Smooth muscle cell (in vitro differentiated cells): ENCODE results near the gene RARRES1. TPM values are rescaled to one million over a fixed set of nuclear protein-coding genes. Genes with fewer than 3 reads are reported as not detected.

ENCODE experiments used
- DNase-seq: peaks from one replicate; lab custom pipeline; 2025; ENCODE audit not compliant: unreplicated experiment; lab: John Stamatoyannopoulos, UW
- H2AFZ ChIP-seq: fragments of 200-600 bp; sonication (generic); 2 replicates; pipeline ENCODE4 v1.6.0; 2016; ENCODE audit warnings: antibody characterized with exemption, low read depth, mild to moderate bottlenecking
- H3F3A ChIP-seq: fragments of 200-600 bp; sonication (generic); 2 replicates; pipeline ENCODE4 v1.6.0; 2017; ENCODE audit warnings: antibody characterized with exemption, low read depth
- H3K27ac ChIP-seq: fragments of 200-600 bp; sonication (generic); 2 replicates; pipeline ENCODE4 v1.5.1; 2016; ENCODE audit warnings: low read depth, mild to moderate bottlenecking
- H3K27me3 ChIP-seq: fragments of 200-600 bp; sonication (generic); 2 replicates; pipeline ENCODE4 v1.6.1; 2016; ENCODE audit warnings: low read depth, mild to moderate bottlenecking
- H3K36me3 ChIP-seq: fragments of 200-600 bp; sonication (generic); 2 replicates; pipeline ENCODE4 v1.5.1; 2016; ENCODE audit warnings: low read depth
- H3K4me1 ChIP-seq: fragments of 200-600 bp; sonication (generic); 2 replicates; pipeline ENCODE4 v1.5.1; 2016; ENCODE audit warnings: low read depth
- H3K4me2 ChIP-seq: fragments of 200-600 bp; sonication (generic); 2 replicates; pipeline ENCODE4 v1.6.0; 2016; ENCODE audit warnings: mild to moderate bottlenecking
- H3K4me3 ChIP-seq: fragments of 200-600 bp; sonication (generic); 2 replicates; pipeline ENCODE4 v1.5.1; 2016; ENCODE audit warnings: mild to moderate bottlenecking
- H3K79me2 ChIP-seq: fragments of 200-600 bp; sonication (generic); 2 replicates; pipeline ENCODE4 v1.6.0; 2016; ENCODE audit warnings: low read depth, mild to moderate bottlenecking
- H3K9ac ChIP-seq: fragments of 200-600 bp; sonication (generic); 2 replicates; pipeline ENCODE4 v1.6.0; 2016; ENCODE audit warnings: low read depth
- H3K9me3 ChIP-seq: fragments of 200-600 bp; sonication (generic); replicated peaks from 2 replicates; pipeline ENCODE4 v1.5.1; 2016; ENCODE audit warnings: low read depth
- H4K20me1 ChIP-seq: fragments of 200-600 bp; sonication (generic); 2 replicates; pipeline ENCODE4 v1.6.0; 2016; ENCODE audit warnings: low read depth
- WGBS: methylation state at CpG from one replicate; pipeline ENCODE4 v1.1.7; 2016; ENCODE audit warnings: low lambda C conversion rate; 5-methylcytosine and 5-hydroxymethylcytosine counted together
- polyA plus RNA-seq: library from polyadenylated mRNA; unstranded; fragments of >200 nt; fragmentation: Nextera tagmentation; extraction: Ambion mirVana; gene quantifications from 2 replicates; pipeline ENCODE4 v1.2.1, GENCODE V29; 2016
- total RNA-seq: library from RNA; depleted of rRNA; stranded (reverse); fragments of >200 nt; gene quantifications from 2 replicates; pipeline ENCODE4 v1.2.3, GENCODE V29; 2014
- TF ChIP-seq, protein P1 (sequence below): fragments of 200-600 bp; sonication (generic); IDR thresholded peaks from 2 replicates; pipeline ENCODE4 v1.5.1; 2017; ENCODE audit warnings: borderline replicate concordance, mild to moderate bottlenecking, antibody characterized with exemption; ENCODE audit not compliant: insufficient read depth, poor library complexity, severe bottlenecking

The RARRES1 gene
- total and polyA plus RNA-seq, 2 experiments from 2014 or later = 6.6 to 15.3 TPM

GRCh38 chr3:158743664-158744566, 11.7 kb upstream of the RARRES1 start:
- Histone ChIP-seq H3K4me1 (no peaks in the 10 kb centered on the region), H3K79me2 (no peaks in the 10 kb centered on the region), H3K9me3 (no peaks in the 10 kb centered on the region), H3K27ac (no peak overlapping the region), H4K20me1 (no peaks in the 10 kb centered on the region), H2AFZ (no peak overlapping the region), H3F3A (no peaks in the 10 kb centered on the region), H3K4me2 (no peak overlapping the region), H3K36me3 (no peaks in the 10 kb centered on the region), H3K27me3 (no peaks in the 10 kb centered on the region), H3K4me3 (no peak overlapping the region), H3K9ac (no peak overlapping the region)
- DNase-seq = no peak
- TF ChIP-seq, protein P1, sequence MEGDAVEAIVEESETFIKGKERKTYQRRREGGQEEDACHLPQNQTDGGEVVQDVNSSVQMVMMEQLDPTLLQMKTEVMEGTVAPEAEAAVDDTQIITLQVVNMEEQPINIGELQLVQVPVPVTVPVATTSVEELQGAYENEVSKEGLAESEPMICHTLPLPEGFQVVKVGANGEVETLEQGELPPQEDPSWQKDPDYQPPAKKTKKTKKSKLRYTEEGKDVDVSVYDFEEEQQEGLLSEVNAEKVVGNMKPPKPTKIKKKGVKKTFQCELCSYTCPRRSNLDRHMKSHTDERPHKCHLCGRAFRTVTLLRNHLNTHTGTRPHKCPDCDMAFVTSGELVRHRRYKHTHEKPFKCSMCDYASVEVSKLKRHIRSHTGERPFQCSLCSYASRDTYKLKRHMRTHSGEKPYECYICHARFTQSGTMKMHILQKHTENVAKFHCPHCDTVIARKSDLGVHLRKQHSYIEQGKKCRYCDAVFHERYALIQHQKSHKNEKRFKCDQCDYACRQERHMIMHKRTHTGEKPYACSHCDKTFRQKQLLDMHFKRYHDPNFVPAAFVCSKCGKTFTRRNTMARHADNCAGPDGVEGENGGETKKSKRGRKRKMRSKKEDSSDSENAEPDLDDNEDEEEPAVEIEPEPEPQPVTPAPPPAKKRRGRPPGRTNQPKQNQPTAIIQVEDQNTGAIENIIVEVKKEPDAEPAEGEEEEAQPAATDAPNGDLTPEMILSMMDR = no peak
- WGBS = 75% methylated on average over 5 of the region's 5 CpGs

- no peaks in the 10 kb centered on the region for H3F3A ChIP-seq
- no peaks in the 10 kb centered on the region for H4K20me1 ChIP-seq
- H3K9me3 ChIP-seq = no peaks in the 10 kb centered on the region
- no peak overlapping the region for H3K27ac ChIP-seq
- H3K9ac ChIP-seq = no peak overlapping the region
- no peaks in the 10 kb centered on the region for H3K79me2 ChIP-seq
- no peak for DNase-seq
- no peak overlapping the region for H3K4me3 ChIP-seq
- H2AFZ ChIP-seq = no peak overlapping the region
- no peaks in the 10 kb centered on the region for H3K27me3 ChIP-seq
- no peaks in the 10 kb centered on the region for H3K36me3 ChIP-seq
- 92% methylated on average over 4 of the region's 4 CpGs for WGBS
- no peak overlapping the region for H3K4me2 ChIP-seq
- TF ChIP-seq, protein P1 = no peak
- H3K4me1 ChIP-seq = no peaks in the 10 kb centered on the region
Measured at GRCh38 chr3:158742871-158743663, 10.8 kb upstream of the RARRES1 start.

DNA sequence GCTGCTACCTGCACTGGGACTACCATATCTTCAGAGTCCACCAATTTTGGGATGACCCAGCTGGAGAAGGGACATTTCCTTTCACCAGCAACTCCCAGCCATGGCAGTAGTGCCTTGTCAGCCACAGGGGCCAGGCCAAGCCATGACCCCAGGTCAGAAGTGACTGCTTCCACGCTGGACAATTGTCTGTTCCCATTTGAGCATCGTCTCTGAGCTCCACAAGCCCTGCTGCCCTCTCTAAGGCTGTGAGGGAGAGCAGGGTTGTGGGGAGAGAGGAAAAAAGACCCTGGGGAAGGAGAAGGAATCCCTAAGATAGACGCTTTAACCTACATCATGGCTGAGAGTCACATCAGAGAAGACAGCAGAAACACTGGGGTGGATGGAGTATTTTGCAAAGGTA, 7.4 kb upstream of the RARRES1 start:
- Histone ChIP-seq H3K27me3 (no peaks in the 10 kb centered on the region), H3K36me3 (no peaks in the 10 kb centered on the region), H3K4me1 (no peaks in the 10 kb centered on the region), H3K9ac (no peak overlapping the region), H2AFZ (no peak overlapping the region), H3K4me2 (no peak overlapping the region), H3K27ac (no peak overlapping the region), H3K4me3 (no peak overlapping the region), H3K9me3 (no peaks in the 10 kb centered on the region), H3K79me2 (no peaks in the 10 kb centered on the region), H3F3A (no peaks in the 10 kb centered on the region), H4K20me1 (no peaks in the 10 kb centered on the region)
- TF ChIP-seq, protein P1 = no peak
- no peak for DNase-seq
- WGBS = 94% methylated on average over 3 of the region's 3 CpGs
